GM19043 (cell line): ENCODE data around the gene SLC4A5.
"Not testable (repeated sequence)": the region's sequence is repeated elsewhere in the genome, so short reads cannot be mapped to it uniquely, and the experiment has no call there.

Experiments
- ATAC-seq: cut with Tn5 transposase; IDR thresholded peaks from one replicate; pipeline ENCODE4 v1.9.1; 2021; ENCODE audit warnings: low read depth; ENCODE audit not compliant: unreplicated experiment

SLC4A5 gene

GRCh38 chr2:74244286-74244685, 98.9 kb downstream of the SLC4A5 start:
- ATAC-seq = no peak

- ATAC-seq = no peak
Observed at GRCh38 chr2:74242354-74243071, 100.7 kb downstream of the SLC4A5 start.

- ATAC-seq = no peak
Observed at GRCh38 chr2:74239346-74239745, 103.9 kb downstream of the SLC4A5 start.

GRCh38 chr2:74238879-74239278, 104.3 kb downstream of the SLC4A5 start:
- ATAC-seq = no peak

- no peak for ATAC-seq
Observed at GRCh38 chr2:74235041-74235440, 108.2 kb downstream of the SLC4A5 start.

GRCh38 chr2:74233648-74234047, 109.6 kb downstream of the SLC4A5 start:
- ATAC-seq = no peak

- no peak for ATAC-seq
Observed at GRCh38 chr2:74232426-74232825, 110.8 kb downstream of the SLC4A5 start.

- not testable (repeated sequence) for ATAC-seq
Observed at GRCh38 chr2:74229865-74230264, 113.4 kb downstream of the SLC4A5 start.

GRCh38 chr2:74228772-74229171, 114.4 kb downstream of the SLC4A5 start:
- no peak for ATAC-seq

GRCh38 chr2:74227646-74228045, 115.6 kb downstream of the SLC4A5 start:
- ATAC-seq = no peak

- ATAC-seq = no peak
Observed at GRCh38 chr2:74226648-74227213, 116.5 kb downstream of the SLC4A5 start.

GRCh38 chr2:74225698-74226459, 117.3 kb downstream of the SLC4A5 start:
- no peak for ATAC-seq

- ATAC-seq = no peak
Observed at GRCh38 chr2:74223941-74224770, 119.1 kb downstream of the SLC4A5 start.

- no peak for ATAC-seq
Observed at GRCh38 chr2:74222300-74222650, 120.9 kb downstream of the SLC4A5 start.

GRCh38 chr2:74221604-74222299, 121.5 kb downstream of the SLC4A5 start:
- ATAC-seq = no peak

- no peak for ATAC-seq
Observed at GRCh38 chr2:74221091-74221490, 122.1 kb downstream of the SLC4A5 start.

- no peak for ATAC-seq
Observed at GRCh38 chr2:74219846-74220486, 123.2 kb downstream of the SLC4A5 start.

- ATAC-seq = no peak
Observed at GRCh38 chr2:74216642-74217041, 126.6 kb downstream of the SLC4A5 start.

GRCh38 chr2:74215771-74216170, 127.4 kb downstream of the SLC4A5 start:
- ATAC-seq = not testable (repeated sequence)
